GM18520 (cell line): ENCODE measurements around the gene CCDC198.

Experiments used
- ATAC-seq: cut with Tn5 transposase; IDR thresholded peaks from one replicate; pipeline ENCODE4 v1.9.1; 2021; ENCODE audit not compliant: unreplicated experiment

CCDC198 gene

DNA sequence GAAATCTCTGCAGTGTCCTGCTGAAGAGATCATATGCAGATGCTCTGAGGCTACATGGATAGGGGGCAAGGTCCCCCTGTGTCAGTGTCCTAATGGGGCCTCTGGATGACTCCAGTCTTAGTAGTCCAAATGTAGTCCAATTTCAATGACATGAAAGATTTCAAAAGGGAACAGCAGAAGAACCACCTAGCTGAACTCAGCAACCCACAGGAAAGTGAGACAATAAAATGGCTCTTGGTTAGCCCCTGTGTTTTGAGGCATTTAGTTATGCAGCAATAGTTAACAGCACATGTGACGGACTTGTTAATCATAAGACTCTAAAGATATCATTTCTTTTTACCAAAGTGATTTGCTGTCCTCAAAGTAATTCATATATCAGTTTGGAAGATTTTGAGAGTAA is 22.7 kb downstream of the CCDC198 start:
- no peak for ATAC-seq

DNA sequence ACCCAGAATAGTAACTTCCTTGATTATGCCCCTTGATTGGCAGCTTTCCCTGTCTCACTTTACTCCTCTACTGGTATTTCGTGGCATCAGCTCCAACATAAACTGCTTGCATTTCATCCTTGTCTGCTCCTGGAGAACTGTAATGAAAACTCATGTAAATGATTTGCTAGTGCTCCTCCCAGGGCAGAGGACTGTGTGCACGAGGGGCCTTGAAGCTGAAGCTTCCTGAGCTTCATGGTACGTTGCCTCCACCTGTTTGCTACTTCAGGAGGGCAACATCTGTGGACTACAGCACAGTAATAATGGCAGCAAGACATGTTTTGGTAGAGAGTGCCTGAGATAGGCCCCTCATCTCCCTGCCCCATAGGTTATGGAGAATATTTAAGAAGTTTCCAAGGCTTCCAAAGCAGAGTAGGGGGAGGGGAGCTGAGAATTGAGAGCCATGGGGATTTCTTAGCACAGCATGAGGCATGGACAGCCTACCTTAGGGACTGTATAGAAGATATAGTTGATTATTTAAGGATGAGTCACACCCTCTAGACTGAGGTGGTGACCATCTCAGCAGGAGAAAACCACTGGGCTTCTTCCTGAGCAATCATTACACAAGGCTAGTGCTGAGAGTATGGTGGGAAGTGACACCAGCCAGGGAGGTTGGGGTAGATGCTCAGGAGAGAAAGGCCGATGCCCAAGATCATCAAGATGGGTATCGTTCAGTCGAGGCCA is 29.5 kb downstream of the CCDC198 start:
- ATAC-seq = no peak

GRCh38 chr14:57462551-57462950 is 31.1 kb downstream of the CCDC198 start:
- ATAC-seq = no peak

GRCh38 chr14:57461777-57462320 is 31.8 kb downstream of the CCDC198 start:
- no peak for ATAC-seq

- ATAC-seq = no peak
Observed at GRCh38 chr14:57435923-57436322, 57.7 kb downstream of the CCDC198 start.

DNA sequence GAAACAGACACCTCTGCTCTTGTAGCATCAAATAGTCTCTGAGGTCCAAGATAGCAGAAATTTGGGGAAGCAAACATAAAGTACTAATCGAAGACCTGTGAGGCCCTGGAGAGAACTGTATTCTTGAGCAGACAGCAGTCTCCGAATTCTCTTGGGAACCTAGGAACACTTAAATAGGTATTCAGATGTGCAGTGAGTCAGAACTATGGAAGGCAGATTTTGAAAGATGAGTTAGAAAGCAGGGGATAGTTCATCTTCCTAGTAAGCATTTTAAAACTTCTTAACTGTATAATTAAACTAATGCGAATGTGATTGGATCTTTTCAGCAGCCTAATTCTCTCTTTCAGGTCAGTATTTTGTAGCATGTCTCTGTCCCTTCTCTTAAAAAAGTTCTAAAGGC is 72.7 kb downstream of the CCDC198 start:
- no peak for ATAC-seq

DNA sequence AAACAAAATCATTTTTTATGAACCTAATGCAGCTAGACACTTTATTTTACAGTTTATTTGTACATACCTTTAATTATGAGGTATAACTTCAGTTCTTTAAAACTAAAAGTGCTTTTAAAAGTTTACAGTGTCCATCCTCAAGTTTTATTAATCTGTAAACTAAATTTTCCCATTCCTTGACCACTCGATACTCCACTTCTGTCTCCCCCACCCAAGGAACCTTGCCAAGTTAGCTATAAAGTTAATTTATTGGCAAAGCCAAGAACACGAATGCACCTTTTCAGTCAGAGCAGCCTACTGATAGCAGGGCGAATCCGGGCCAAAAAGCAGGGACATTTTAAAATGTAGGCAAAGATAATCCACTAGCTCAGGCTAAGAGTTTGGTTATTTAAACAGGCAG is 73.6 kb downstream of the CCDC198 start:
- no peak for ATAC-seq
